Muscle layer of duodenum (tissue), 2 donors: ENCODE results near the gene TTC7B.

ENCODE experiments used
- H3K27ac ChIP-seq: one replicate; pipeline ENCODE4 v1.7.0; 2013; ENCODE audit warnings: mild to moderate bottlenecking, low read length
- H3K27me3 ChIP-seq: one replicate; pipeline ENCODE4 v1.7.0; 2013; ENCODE audit warnings: low read depth, mild to moderate bottlenecking, control low read depth, low read length
- H3K36me3 ChIP-seq, 2 donors: one replicate each; pipeline ENCODE4 v1.7.0; 2013; ENCODE audit warnings: low read length in 2 of 2, control low read depth in 1 of 2, mild to moderate bottlenecking in 1 of 2; ENCODE audit not compliant: insufficient read depth in 2 of 2, control insufficient read depth in 1 of 2
- H3K4me1 ChIP-seq, 2 donors: one replicate each; pipeline ENCODE4 v1.7.0; 2013; ENCODE audit warnings: low read length in 2 of 2, mild to moderate bottlenecking in 2 of 2, control low read depth in 1 of 2, moderate library complexity in 1 of 2; ENCODE audit not compliant: insufficient read depth in 2 of 2, control insufficient read depth in 1 of 2
- H3K4me3 ChIP-seq, 2 donors: one replicate each; pipeline ENCODE4 v1.7.0; 2013; ENCODE audit warnings: low read length in 2 of 2, low read depth in 1 of 2, mild to moderate bottlenecking in 1 of 2
- H3K9me3 ChIP-seq, 2 donors: one replicate each; pipeline ENCODE4 v1.7.0; 2013; ENCODE audit warnings: low read length in 2 of 2, control low read depth in 1 of 2, mild to moderate bottlenecking in 1 of 2; ENCODE audit not compliant: control insufficient read depth in 1 of 2
- donor health status: healthy.

The TTC7B gene

DNA sequence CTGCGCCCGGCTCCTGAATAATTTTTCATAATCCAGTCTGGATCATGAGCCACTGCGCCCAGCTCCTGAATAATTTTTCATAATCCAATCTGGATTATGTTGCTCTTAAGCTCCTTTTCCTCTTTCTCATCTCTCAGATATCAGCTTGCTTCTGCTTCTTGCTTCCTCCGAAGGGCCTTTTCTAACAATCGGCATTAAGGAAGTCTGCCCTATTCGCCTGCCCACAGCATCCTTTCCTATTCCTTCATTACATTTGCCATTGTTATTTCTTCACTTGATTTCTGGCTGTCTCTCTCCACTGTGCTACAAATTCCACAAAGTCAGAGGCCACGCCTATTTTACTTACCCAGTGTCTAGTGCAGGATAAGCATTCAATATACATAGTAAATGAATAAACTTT is 83.5 kb downstream of the TTC7B start:
- Histone ChIP-seq H3K4me1 (peaks cover 0 to 6% of the 10 kb centered on the region in 2 donors), H3K27ac (no peak overlapping the region), H3K27me3 (no peaks in the 10 kb centered on the region), H3K9me3 (no peaks in the 10 kb centered on the region), H3K4me3 (no peak overlapping the region), H3K36me3 (no peaks in the 10 kb centered on the region)

DNA sequence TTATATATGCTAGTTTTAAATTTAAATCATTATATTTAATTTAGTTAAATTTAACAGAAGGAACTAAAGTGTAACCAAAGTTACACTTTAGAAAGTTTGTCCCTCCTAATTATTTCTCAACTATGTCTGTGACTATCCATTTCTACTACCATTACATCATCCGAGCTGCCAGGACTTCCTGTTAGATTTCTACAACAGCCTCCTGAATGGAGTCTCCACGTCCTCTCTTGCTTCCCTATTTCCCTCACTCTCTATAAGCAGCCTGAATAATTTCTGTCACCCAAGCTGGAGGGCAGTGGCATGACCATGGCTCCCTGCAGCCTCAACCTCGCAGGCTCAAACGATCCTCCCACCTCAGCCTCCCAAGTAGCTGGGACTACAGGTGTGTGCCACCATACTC is 84.1 kb downstream of the TTC7B start:
- Histone ChIP-seq H3K4me3 (no peak overlapping the region), H3K4me1 (peaks cover 0 to 8% of the 10 kb centered on the region in 2 donors), H3K9me3 (no peaks in the 10 kb centered on the region), H3K36me3 (peaks cover 0 to 3% of the 10 kb centered on the region in 2 donors), H3K27ac (no peak overlapping the region), H3K27me3 (no peaks in the 10 kb centered on the region)

DNA sequence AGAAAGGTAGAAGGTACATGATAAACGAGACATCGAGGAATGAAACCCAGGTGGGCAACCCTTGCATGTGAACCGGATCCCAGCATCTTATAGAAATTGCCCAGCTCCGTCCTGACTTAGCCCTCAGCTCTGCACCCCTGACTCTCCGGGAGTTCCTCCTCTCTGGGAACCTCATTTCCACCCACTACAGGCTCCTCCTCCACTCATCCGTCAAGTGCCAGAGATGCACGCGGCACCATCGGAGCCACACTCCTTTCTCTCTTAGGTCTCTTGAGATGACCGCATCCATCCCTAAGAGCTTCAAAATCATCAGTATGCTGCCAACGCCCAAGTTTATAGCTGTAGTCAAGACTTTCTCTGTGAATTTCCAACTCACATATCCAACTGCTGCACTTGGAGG is 84.7 kb downstream of the TTC7B start:
- peaks cover 0 to 3% of the 10 kb centered on the region in 2 donors for H3K36me3 ChIP-seq
- no peak overlapping the region for H3K27ac ChIP-seq
- H3K4me1 ChIP-seq = peaks cover 0 to 14% of the 10 kb centered on the region in 2 donors
- H3K9me3 ChIP-seq = no peaks in the 10 kb centered on the region
- H3K27me3 ChIP-seq = no peaks in the 10 kb centered on the region
- H3K4me3 ChIP-seq = no peak overlapping the region

DNA sequence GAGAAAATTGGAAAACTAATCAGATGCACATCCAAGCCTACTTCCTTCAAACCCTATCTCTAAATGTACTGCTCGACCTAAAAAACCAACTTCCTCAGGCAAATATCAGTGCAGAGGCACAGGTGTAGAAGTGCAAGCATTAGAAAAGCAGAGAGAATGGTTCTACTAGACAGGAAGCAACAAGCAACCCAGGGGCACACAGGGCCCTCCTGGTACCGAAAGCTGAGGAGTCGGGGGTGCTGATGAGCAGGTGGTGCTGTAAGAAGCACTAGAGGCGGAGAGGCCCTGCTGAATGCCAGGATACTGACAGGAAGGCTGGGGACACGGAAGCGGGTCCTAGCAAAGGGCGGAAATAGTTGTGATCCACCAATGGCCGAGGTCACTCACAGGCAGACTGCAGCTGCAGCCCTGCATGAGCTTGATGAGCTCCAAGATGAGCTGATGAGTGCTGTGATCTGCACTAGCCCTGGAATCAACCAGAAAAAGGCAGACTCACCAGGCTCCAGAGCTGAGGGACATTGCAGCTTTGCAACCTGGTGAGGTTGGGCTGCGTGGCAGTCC is 85.9 kb downstream of the TTC7B start:
- no peak overlapping the region for H3K4me3 ChIP-seq
- no peaks in the 10 kb centered on the region for H3K9me3 ChIP-seq
- H3K36me3 ChIP-seq = peaks cover 0 to 3% of the 10 kb centered on the region in 2 donors
- H3K27me3 ChIP-seq = no peaks in the 10 kb centered on the region
- peaks cover 0 to 19% of the 10 kb centered on the region in 2 donors for H3K4me1 ChIP-seq
- H3K27ac ChIP-seq = no peak overlapping the region

DNA sequence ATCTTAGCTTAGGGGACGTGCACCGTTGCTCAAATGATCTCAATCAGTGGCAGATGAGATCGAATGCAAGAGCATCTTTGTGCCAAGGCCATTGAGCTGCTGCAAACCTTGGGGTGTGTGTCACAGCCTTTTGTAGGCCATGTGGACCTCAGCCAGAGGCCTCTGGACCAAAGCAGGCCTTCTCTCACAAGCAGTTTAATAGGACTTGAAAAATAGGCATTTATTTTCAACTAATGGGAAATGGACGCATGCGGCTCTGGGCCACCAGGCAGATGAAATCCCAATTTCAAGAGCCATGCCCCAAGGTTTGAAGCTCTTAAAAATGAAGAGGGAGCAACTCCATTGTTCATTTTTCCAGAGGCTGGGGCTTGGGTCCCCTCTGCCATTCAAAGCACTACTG is 87.3 kb downstream of the TTC7B start:
- H3K27ac ChIP-seq = no peak overlapping the region
- H3K4me3 ChIP-seq = no peak overlapping the region
- H3K36me3 ChIP-seq = peaks cover 0 to 3% of the 10 kb centered on the region in 2 donors
- peaks cover 0 to 23% of the 10 kb centered on the region in 2 donors for H3K4me1 ChIP-seq
- no peaks in the 10 kb centered on the region for H3K9me3 ChIP-seq
- no peaks in the 10 kb centered on the region for H3K27me3 ChIP-seq

DNA sequence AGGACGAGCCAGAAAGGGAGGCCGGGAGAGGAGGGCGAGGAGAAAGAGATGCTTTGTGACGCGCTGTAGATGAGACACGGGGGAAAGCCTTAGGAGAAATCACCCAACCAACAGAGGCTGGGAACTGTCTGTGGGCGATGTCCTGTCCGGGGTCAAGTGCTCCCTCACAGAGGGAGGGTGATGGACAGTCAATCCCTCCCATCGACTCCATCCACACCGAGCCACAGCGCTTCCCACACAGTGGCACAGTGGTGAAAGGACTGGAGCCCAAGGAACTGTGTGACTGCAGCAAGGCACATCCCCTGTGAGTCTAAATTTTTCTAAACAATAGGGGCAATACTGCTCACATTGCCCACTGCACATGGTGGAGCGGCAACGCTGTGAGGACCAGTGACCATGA is 89.1 kb downstream of the TTC7B start:
- H3K36me3 ChIP-seq = peaks cover 0 to 3% of the 10 kb centered on the region in 2 donors
- no peak overlapping the region for H3K27ac ChIP-seq
- peaks cover 0 to 23% of the 10 kb centered on the region in 2 donors for H3K4me1 ChIP-seq
- no peaks in the 10 kb centered on the region for H3K27me3 ChIP-seq
- no peak overlapping the region for H3K4me3 ChIP-seq
- no peaks in the 10 kb centered on the region for H3K9me3 ChIP-seq

DNA sequence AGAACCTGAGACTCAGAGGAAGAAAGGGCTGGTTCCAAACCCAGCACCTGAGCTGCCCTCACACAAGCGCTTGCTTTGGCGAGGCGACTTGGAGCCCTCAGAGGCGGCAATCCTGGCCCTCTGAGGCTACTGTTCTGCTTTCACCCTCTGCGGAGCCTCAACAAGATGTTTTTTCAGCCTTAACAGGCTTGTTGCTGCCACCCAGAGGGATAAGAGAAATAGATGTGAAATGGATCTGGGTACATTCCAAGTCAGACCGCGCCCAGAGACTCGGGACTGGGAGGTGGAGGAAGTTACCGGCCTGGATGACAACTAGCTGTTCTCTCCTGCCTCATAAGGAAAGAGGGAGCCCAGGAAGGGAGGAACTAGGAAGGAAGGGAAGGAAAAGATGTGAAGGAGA is 89.6 kb downstream of the TTC7B start:
- no peak overlapping the region for H3K27ac ChIP-seq

DNA sequence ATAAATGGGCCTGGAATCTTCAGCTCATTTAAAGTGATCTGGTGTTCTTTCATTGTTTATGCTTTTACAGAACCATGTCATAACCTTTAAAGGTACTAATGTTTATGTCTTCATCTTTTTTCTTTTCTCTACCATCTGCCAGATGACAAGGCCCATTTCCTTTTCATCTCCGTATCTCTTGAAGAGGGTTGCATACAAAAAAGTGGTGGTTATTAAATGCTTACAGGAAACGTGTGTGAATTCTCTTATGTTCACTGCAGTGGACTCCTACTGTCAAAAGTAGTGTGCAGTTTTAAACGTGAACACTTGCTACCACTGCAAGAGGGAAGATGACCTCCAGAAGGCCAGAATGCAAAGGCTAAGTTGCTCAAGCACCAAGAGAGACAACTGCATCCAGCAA is 91.4 kb downstream of the TTC7B start:
- Histone ChIP-seq H3K27ac (no peak overlapping the region), H3K4me3 (no peak overlapping the region), H3K27me3 (no peaks in the 10 kb centered on the region), H3K36me3 (peaks cover 0 to 3% of the 10 kb centered on the region in 2 donors), H3K9me3 (no peaks in the 10 kb centered on the region), H3K4me1 (peaks cover 0 to 23% of the 10 kb centered on the region in 2 donors)

More for the DNA sequence above, 89.6 kb downstream of the TTC7B start:
- H3K4me3 ChIP-seq = no peak overlapping the region
- no peaks in the 10 kb centered on the region for H3K27me3 ChIP-seq
- H3K9me3 ChIP-seq = no peaks in the 10 kb centered on the region
- peaks cover 0 to 3% of the 10 kb centered on the region in 2 donors for H3K36me3 ChIP-seq
- peaks cover 0 to 23% of the 10 kb centered on the region in 2 donors for H3K4me1 ChIP-seq

DNA sequence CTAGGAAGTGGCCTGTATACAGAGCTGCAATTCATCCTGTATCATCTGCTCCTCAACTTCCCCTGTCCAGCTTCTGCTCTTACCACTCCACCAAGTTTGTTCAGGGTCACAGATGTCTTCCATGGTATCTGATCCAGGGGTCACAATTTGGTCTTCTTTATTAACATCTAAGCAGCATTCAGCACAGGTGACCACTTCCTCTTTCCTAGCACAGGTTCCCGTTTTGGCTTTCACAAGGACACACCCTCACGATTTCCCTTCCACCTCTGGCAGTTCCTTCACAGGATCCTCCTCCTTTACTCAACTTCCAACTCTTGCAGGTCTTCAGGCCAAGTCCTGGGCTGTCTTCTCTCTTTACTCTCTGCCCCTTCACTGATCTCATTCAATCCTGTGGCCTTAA is 93.6 kb downstream of the TTC7B start:
- Histone ChIP-seq H3K9me3 (no peaks in the 10 kb centered on the region), H3K4me3 (no peak overlapping the region), H3K36me3 (peaks cover 0 to 3% of the 10 kb centered on the region in 2 donors), H3K4me1 (peaks cover 0 to 17% of the 10 kb centered on the region in 2 donors), H3K27me3 (no peaks in the 10 kb centered on the region), H3K27ac (no peak overlapping the region)

DNA sequence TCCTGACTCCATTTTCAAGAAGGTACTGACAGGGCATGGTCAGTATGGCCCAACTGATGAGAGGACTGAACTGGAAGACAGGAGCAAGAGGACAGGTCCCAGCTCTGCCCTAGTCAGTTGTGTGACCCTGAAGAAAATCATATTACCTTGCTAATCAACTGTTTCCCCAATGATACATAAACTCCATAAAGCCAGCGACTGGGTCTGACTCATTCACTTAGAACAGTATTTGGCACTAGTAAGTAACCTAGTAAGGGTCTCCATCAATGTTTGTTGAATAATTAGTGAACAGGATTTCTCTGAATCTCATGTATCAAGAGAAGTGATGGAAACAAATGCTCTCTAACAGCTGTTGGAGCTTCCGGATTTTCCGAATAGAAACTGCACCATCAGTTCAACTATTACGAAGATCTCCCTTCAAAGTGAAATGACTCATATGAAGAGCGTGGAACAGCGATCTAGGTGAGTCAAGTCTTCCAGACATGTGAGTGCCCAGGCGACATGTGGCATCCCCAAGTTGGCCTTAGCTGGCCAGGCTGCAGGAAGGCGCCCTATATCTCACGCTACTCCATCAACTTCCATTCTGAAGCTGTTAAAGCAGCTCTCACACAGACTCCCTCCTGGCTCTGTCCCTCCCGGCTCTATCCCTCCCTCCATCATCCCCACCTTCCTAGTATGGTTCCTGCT is 94.5 kb downstream of the TTC7B start:
- H3K4me3 ChIP-seq = no peak overlapping the region
- H3K27ac ChIP-seq = no peak overlapping the region
- H3K36me3 ChIP-seq = no peaks in the 10 kb centered on the region
- peaks cover 0 to 11% of the 10 kb centered on the region in 2 donors for H3K4me1 ChIP-seq
- H3K27me3 ChIP-seq = no peaks in the 10 kb centered on the region
- H3K9me3 ChIP-seq = no peaks in the 10 kb centered on the region

DNA sequence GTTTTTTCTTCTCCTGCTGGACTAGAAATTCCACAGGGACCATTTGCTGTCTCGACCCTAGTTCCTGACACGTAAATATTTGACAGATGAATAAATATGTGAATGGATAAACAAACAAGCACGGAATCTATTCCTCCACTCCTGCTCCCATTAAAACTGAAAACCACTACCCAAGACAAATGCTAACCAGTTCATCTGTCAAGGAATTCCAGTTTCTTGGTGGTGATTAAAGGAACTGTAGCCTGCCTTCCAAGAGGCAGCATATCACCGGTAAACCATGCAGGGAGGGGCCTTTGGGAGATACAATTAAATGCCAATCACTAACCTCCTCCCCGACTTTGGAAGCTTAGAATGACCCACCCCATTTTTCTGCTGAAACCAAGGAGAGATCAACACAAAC is 95.4 kb downstream of the TTC7B start:
- H3K27ac ChIP-seq = no peak overlapping the region
- no peak overlapping the region for H3K4me3 ChIP-seq
- no peaks in the 10 kb centered on the region for H3K27me3 ChIP-seq
- no peaks in the 10 kb centered on the region for H3K9me3 ChIP-seq
- H3K36me3 ChIP-seq = no peaks in the 10 kb centered on the region
- peaks cover 0 to 4% of the 10 kb centered on the region in 2 donors for H3K4me1 ChIP-seq

DNA sequence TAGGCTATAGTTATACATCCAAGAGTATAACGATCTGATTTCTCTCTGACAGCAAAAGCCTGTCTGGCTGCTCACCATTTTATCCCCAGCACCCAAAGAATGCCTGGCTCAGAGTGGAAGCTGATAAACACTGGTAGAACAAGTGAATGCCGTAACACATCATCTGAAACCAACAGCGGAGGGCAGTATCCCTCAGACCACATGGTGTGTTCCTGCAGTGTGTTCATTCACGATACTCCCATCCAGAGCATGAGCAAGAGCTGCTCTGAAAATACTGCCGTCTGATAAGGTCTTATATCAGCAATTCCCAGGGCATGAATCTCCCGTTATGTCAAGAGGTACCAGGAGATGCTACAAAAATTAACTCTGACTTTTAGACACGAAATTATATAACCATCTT is 95.9 kb downstream of the TTC7B start:
- H3K36me3 ChIP-seq = no peaks in the 10 kb centered on the region
- no peaks in the 10 kb centered on the region for H3K27me3 ChIP-seq
- H3K27ac ChIP-seq = no peak overlapping the region
- no peak overlapping the region for H3K4me3 ChIP-seq
- H3K4me1 ChIP-seq = peaks cover 0 to 4% of the 10 kb centered on the region in 2 donors
- no peaks in the 10 kb centered on the region for H3K9me3 ChIP-seq
